ENCODE results near the gene KRT16. TPM values are rescaled to one million over a fixed set of nuclear protein-coding genes. Genes with fewer than 3 reads are reported as not detected.

The KRT16 gene
- total and polyA plus RNA-seq, 2 experiments from 2014 or later, result 0.90 to 2.5 TPM

- no peak overlapping the region for H3K9ac ChIP-seq
- TF ChIP-seq EZH2phosphoT487 (IDR thresholded peaks at IDR 0.05; ENCODE audit: insufficient read depth, low read depth) (no peak), EZH2 (IDR thresholded peaks at IDR 0.05; ENCODE audit: insufficient read depth, poor library complexity, severe bottlenecking) (no peak)
- no peaks in the 10 kb centered on the region for H4K20me1 ChIP-seq (ENCODE audit: insufficient read depth)
- H2AFZ ChIP-seq, result no peak overlapping the region
- no peak overlapping the region for H3K27ac ChIP-seq
- H3K4me1 ChIP-seq (ENCODE audit: insufficient read depth), result no peaks in the 10 kb centered on the region
- no peak overlapping the region for H3K4me3 ChIP-seq
- no peaks in the 10 kb centered on the region for H3F3A ChIP-seq (ENCODE audit: insufficient read depth)
- H3K4me2 ChIP-seq (ENCODE audit: unreplicated experiment), result no peak overlapping the region
- H3K79me2 ChIP-seq (ENCODE audit: insufficient read depth), result no peaks in the 10 kb centered on the region
- no peaks in the 10 kb centered on the region for H3K36me3 ChIP-seq (ENCODE audit: low read depth)
- peaks cover 24% of the 10 kb centered on the region for H3K27me3 ChIP-seq (replicated peaks; ENCODE audit: insufficient read depth)
- in situ Hi-C loops (cut with MboI), result no loop called here
- 39 to 40% methylated on average over 2 of the region's 2 CpGs for WGBS, 2 experiments (ENCODE audit: low coverage in 1 of 2, low lambda C conversion rate in 2 of 2, missing lambda C conversion rate in 2 of 2)
- no peak for DNase-seq
- no peaks in the 10 kb centered on the region for H3K9me3 ChIP-seq (ENCODE audit: low read depth)
- H3K9me2 ChIP-seq (ENCODE audit: insufficient read depth), result no peaks in the 10 kb centered on the region
Observed at GRCh38 chr17:41602524-41602923, 10.0 kb downstream of the KRT16 start.

DNA sequence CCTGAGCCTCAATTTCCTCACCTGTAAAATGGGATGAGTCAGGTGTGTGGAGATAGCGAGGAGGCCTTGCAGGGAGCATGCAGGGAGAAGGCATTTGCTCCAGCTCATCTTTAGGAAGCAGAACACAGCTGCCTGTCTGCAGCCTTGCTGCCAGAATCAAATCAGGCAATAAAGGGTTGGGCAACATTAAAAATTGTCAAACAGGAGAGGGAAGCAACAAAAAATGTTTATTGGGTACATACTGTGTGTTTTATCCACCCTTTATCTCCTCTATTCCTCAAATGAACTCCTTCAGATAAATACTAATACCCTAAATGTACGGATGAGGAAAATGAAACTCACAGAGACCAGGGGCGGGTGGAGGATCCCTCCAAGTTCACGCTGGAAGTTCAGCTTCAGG is 12.2 kb downstream of the KRT16 start:
- Histone ChIP-seq H3K9me2 (ENCODE audit: insufficient read depth) (no peaks in the 10 kb centered on the region), H3K36me3 (ENCODE audit: low read depth) (no peaks in the 10 kb centered on the region), H3K27ac (no peak overlapping the region), H3K4me2 (ENCODE audit: unreplicated experiment) (no peak overlapping the region), H3K9me3 (ENCODE audit: low read depth) (no peaks in the 10 kb centered on the region), H3K79me2 (ENCODE audit: insufficient read depth) (no peaks in the 10 kb centered on the region), H3K4me1 (ENCODE audit: insufficient read depth) (no peaks in the 10 kb centered on the region), H2AFZ (no peak overlapping the region), H3K9ac (no peak overlapping the region), H4K20me1 (ENCODE audit: insufficient read depth) (no peaks in the 10 kb centered on the region), H3F3A (ENCODE audit: insufficient read depth) (no peaks in the 10 kb centered on the region), H3K27me3 (replicated peaks; ENCODE audit: insufficient read depth) (peaks cover 27% of the 10 kb centered on the region), H3K4me3 (no peak overlapping the region)
- TF ChIP-seq EZH2 (IDR thresholded peaks at IDR 0.05; ENCODE audit: insufficient read depth, poor library complexity, severe bottlenecking), result no peak
- no peak for TF ChIP-seq EZH2phosphoT487 (IDR thresholded peaks at IDR 0.05; ENCODE audit: insufficient read depth, low read depth)
- in situ Hi-C loops (cut with MboI), result no loop called here
- DNase-seq, result no peak
- WGBS, 2 experiments (ENCODE audit: low coverage in 1 of 2, low lambda C conversion rate in 2 of 2, missing lambda C conversion rate in 2 of 2), result 44 to 53% methylated on average over 4 of the region's 4 CpGs

- no peak for DNase-seq
- no peaks in the 10 kb centered on the region for H4K20me1 ChIP-seq (ENCODE audit: insufficient read depth)
- 84 to 100% methylated on average over 1 of the region's 1 CpG for WGBS, 2 experiments (ENCODE audit: low coverage in 1 of 2, low lambda C conversion rate in 2 of 2, missing lambda C conversion rate in 2 of 2)
- in situ Hi-C loops (cut with MboI), result no loop called here
- H3K4me2 ChIP-seq (ENCODE audit: unreplicated experiment), result no peak overlapping the region
- H3K36me3 ChIP-seq (ENCODE audit: low read depth), result no peaks in the 10 kb centered on the region
- peaks cover 34% of the 10 kb centered on the region for H3K27me3 ChIP-seq (replicated peaks; ENCODE audit: insufficient read depth)
- no peaks in the 10 kb centered on the region for H3K79me2 ChIP-seq (ENCODE audit: insufficient read depth)
- H3K4me1 ChIP-seq (ENCODE audit: insufficient read depth), result no peaks in the 10 kb centered on the region
- H3K27ac ChIP-seq, result no peak overlapping the region
- TF ChIP-seq EZH2phosphoT487 (IDR thresholded peaks at IDR 0.05; ENCODE audit: insufficient read depth, low read depth) (no peak), EZH2 (IDR thresholded peaks at IDR 0.05; ENCODE audit: insufficient read depth, poor library complexity, severe bottlenecking) (no peak)
- no peak overlapping the region for H2AFZ ChIP-seq
- no peaks in the 10 kb centered on the region for H3K9me2 ChIP-seq (ENCODE audit: insufficient read depth)
- H3K4me3 ChIP-seq, result no peak overlapping the region
- H3F3A ChIP-seq (ENCODE audit: insufficient read depth), result no peaks in the 10 kb centered on the region
- no peak overlapping the region for H3K9ac ChIP-seq
- H3K9me3 ChIP-seq (ENCODE audit: low read depth), result no peaks in the 10 kb centered on the region
Observed at GRCh38 chr17:41599680-41600079, 12.9 kb downstream of the KRT16 start.

DNA sequence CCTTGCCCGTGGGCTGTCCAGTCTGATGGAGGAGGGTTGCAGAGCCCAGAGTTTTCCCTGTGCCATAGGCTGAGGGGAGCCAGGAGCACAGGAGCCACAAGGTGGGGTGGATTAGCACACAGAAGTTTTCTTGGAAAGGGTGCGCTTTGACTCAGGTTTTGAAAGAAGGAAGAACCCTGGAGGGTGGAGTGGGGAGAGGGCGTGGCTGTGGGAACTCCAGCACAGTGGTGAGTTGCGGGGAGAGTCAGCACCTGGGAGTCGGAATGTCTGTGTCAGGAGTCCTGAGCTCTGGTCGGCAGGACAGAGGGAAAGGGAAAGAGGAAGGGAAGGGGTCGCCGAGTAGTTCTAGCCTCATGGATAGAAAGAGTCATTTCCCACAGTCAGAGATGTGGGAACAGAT is 17.0 kb downstream of the KRT16 start:
- Histone ChIP-seq H3K4me2 (ENCODE audit: unreplicated experiment) (no peak overlapping the region), H3K9ac (no peak overlapping the region), H3F3A (ENCODE audit: insufficient read depth) (no peaks in the 10 kb centered on the region), H3K79me2 (ENCODE audit: insufficient read depth) (no peaks in the 10 kb centered on the region), H3K4me3 (no peak overlapping the region), H3K9me2 (ENCODE audit: insufficient read depth) (no peaks in the 10 kb centered on the region), H4K20me1 (ENCODE audit: insufficient read depth) (no peaks in the 10 kb centered on the region), H3K9me3 (ENCODE audit: low read depth) (no peaks in the 10 kb centered on the region), H3K27me3 (replicated peaks; ENCODE audit: insufficient read depth) (peaks cover 29% of the 10 kb centered on the region; the same call in 1 of the 2 replicates), H3K4me1 (ENCODE audit: insufficient read depth) (no peaks in the 10 kb centered on the region), H3K27ac (no peak overlapping the region), H3K36me3 (ENCODE audit: low read depth) (no peaks in the 10 kb centered on the region), H2AFZ (no peak overlapping the region)
- in situ Hi-C loops (cut with MboI), result no loop called here
- 70% methylated on average over 8 of the region's 8 CpGs for WGBS, 2 experiments (ENCODE audit: low coverage in 1 of 2, low lambda C conversion rate in 2 of 2, missing lambda C conversion rate in 2 of 2)
- no peak for DNase-seq
- TF ChIP-seq EZH2 (IDR thresholded peaks at IDR 0.05; ENCODE audit: insufficient read depth, poor library complexity, severe bottlenecking) (no peak), EZH2phosphoT487 (IDR thresholded peaks at IDR 0.05; ENCODE audit: insufficient read depth, low read depth) (no peak)

DNA sequence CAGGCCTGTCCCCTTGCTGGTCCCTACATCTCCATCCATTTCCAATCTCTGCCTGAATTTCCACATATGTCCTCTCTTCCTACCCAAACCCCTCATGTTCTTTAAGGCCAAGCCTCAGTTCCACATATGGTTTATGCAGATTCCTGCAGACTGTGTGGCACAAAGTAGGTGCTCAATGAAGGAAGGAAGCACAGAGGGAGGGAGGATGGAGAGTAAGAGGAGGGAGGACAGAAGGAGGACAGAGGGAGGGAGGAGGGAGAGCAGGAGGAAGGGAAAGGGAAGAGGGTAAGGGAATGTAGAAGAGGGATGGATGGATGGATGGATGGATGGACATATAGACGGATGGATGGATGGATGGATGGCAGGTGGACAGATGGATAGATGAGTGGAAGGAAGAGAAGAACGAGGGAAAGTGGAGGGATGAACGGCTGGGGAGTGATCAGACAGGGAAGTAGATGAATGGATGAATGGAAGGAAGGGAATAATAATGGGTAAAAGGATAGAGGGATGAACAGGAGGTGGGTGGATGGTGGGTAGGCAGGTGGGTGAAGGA is 18.1 kb downstream of the KRT16 start:
- no peak overlapping the region for H3K27ac ChIP-seq
- H3K4me3 ChIP-seq, result no peak overlapping the region
- H3K27me3 ChIP-seq (replicated peaks; ENCODE audit: insufficient read depth), result peaks cover 30% of the 10 kb centered on the region; the same call in 1 of the 2 replicates
- DNase-seq, result no peak
- no peaks in the 10 kb centered on the region for H3K9me3 ChIP-seq (ENCODE audit: low read depth)
- WGBS, 2 experiments (ENCODE audit: low coverage in 1 of 2, low lambda C conversion rate in 2 of 2, missing lambda C conversion rate in 2 of 2), result 51 to 52% methylated on average over 3 of the region's 3 CpGs
- no peak overlapping the region for H2AFZ ChIP-seq
- H3K9me2 ChIP-seq (ENCODE audit: insufficient read depth), result no peaks in the 10 kb centered on the region
- H3K4me1 ChIP-seq (ENCODE audit: insufficient read depth), result no peaks in the 10 kb centered on the region
- TF ChIP-seq EZH2 (IDR thresholded peaks at IDR 0.05; ENCODE audit: insufficient read depth, poor library complexity, severe bottlenecking), result no peak
- no peak for TF ChIP-seq EZH2phosphoT487 (IDR thresholded peaks at IDR 0.05; ENCODE audit: insufficient read depth, low read depth)
- no peak overlapping the region for H3K9ac ChIP-seq
- no peaks in the 10 kb centered on the region for H3F3A ChIP-seq (ENCODE audit: insufficient read depth)
- in situ Hi-C loops (cut with MboI), result no loop called here
- no peaks in the 10 kb centered on the region for H3K79me2 ChIP-seq (ENCODE audit: insufficient read depth)
- no peaks in the 10 kb centered on the region for H3K36me3 ChIP-seq (ENCODE audit: low read depth)
- H4K20me1 ChIP-seq (ENCODE audit: insufficient read depth), result no peaks in the 10 kb centered on the region
- no peak overlapping the region for H3K4me2 ChIP-seq (ENCODE audit: unreplicated experiment)

All from GM23248 (cell line).